Left lobe of liver (tissue), 2 donors: ENCODE data around the gene USP7. TPM values are rescaled to one million over a fixed set of nuclear protein-coding genes. Genes with fewer than 3 reads are reported as not detected.
A peak's percentile ranks its signal among the peaks of the same experiment; 100 is the strongest.

Source experiments
- ATAC-seq: fragments of 200-7000 bp; cut with Tn5 transposase; one replicate; pipeline ENCODE4 v1.9.1; 2020; ENCODE audit warnings: mild to moderate bottlenecking, moderate library complexity
- DNase-seq: peaks from one replicate; pipeline ENCODE4 v3.0.0-alpha.2; 2020; ENCODE audit warnings: low spot score
- total RNA-seq: library from RNA; stranded (reverse); gene quantifications from one replicate; pipeline ENCODE4 v1.2.1, GENCODE V29; 2021
- donor health status: DM: no; HTN: no; CAD: no; lungs with moderate emphysema.
- donor health status: DM: no; HTN: yes; CAD: no.

Gene USP7
- total RNA-seq, 1 donor from 2014 or later = 44.3 TPM

DNA sequence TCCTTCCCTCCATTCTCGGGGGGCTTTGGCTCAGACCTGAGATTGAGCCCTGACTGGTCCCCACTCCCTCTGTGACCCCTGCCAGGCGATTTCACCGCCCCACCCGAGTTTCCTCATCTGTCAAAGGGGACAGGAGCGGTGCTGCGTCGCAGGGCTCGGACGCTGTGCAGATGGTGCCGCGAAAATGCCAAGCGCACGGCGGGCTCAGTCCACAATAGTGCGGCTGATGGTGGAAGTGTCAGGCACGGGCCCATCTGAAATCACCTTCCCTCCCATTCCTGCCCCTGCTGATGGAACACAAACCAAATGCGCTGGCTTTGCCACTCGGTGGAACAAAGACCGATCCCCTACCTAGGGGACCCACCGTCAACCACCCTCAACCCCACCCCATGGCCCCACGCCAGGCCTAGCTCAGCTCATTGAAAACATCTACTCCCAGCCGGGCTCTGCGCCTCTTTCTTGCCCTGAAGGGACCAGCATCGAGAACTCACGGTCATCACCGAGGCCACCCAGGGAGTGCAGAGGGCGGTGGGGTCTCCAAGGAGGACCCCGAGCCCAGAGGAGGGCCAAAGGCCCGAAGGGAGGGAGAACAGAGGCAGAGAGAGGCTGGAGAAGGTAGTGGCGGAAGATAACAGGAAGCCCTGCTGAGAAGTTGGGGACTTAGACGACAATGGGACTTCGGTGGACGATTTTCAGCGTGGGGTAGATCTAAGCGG, 96.3 kb downstream of the USP7 start:
- ATAC-seq (no peak), DNase-seq (peak; percentile 73)

DNA sequence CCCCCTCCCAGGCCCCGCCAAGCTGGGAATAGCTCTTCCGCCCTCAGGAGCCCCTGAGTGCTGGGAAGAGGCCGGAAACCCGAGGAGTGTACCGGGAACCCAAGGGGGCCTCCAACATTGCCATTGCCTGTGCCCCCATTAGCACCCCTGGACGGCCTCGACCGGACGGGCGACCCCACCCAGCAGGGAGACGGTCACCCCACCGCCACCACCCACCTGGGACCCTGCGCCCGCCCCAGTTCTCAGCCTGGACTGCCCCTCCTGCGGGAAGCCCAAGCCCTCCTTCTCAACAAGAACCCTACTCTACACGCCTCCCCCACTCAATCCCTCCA, 96.9 kb downstream of the USP7 start:
- ATAC-seq (no peak), DNase-seq (no peak)

DNA sequence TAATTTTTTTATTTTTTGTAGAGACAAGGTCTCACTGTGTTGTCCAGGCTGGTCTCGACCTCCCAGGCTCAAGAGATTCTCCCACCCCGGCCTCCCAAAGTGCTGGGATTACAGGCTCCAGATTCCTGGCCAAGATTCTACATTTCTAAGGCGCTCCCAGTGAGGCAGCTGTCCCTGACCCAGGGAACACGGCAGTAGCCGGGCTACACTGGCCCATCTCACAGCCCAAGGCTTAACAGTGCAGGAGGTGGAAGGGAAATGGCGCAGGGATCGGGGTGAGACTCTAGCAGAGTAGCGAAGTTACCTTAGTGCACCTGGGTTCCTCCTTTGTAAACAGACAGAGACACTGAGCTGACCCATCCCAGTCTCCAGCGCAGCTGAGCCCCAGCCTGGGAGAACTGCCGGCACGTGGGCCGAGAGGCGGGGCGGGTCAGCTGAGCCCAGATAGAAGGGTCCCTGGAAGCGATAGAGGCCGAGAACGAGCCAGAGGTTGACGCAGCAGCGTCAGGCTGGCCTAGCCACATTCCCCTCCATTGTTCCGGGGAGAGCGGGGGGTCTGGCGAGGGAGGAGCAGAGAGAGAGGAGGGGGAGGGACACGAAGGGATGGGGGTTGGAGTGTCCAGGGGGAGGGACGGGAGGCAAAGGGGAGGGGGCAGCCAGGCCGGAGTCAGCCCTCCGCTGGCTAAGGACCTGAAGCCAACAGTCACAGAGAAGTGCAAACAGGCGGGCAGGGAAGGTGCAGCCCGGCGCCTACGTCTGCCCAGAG, 97.4 kb downstream of the USP7 start:
- DNase-seq = peak; percentile 77
- ATAC-seq = peak; percentile 6

DNA sequence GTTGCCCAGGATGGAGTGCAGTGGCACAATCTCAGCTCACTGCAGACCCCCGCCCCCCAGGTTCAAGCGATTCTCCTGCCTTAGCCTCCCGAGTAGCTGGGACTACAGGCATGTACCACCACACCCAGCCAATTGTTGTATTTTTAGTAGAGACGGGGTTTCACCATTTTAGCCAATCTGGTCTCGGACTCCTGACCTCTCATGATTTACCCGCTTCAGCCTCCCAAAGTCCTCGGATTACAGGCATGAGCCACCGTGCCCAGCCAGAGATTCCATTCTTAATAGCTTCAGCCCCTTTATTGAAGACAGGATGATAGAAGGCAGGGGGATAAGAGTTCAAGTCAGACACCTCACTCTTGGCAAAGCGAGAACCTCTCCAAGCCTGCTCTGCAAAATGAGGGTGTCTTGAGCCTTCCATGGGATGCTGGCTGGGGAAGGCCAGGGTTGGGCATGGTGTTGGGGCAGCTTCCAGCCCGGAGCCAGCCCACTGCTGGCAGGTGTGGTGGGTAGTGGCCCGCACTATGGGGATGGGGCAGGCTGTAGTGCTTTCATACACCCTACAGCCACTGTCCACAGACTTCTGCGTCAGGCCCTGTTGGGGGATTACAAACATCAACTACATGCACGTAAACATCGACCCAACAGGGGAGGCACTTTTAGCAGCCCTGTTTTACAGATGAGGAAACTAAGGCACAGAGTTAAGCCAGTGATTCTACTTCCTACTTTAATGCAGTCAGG, 98.4 kb downstream of the USP7 start:
- ATAC-seq (no peak), DNase-seq (no peak)

DNA sequence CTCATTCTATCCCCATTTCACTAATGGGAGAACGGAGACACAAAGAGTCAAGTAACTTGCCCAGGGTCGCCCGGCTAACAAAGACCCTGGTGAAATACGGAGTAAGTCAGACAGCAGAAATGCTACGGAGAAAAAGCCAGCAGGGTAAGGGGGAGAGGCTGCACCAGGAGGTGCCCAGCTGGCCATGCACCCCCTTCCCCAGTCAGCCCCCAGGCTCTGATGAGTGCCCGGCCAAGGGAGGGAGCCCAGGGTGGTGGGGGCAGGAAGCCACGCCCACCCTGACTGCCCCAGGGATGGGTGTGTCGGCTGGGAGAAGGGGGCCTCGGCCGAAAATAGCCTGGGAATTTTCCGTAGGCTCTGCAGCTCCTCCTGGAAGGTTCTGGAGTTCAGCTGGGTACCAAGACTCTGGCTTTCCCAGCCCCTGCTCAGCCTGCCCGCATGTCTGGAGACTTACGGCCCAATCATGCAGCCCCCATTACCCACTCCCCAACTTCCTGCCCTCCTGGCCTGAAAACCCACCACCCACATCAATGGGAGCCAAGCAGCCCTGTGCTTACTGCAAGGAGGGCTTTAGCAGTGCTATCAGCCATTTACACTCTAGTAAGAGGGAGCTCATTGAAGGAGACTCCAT, 99.1 kb downstream of the USP7 start:
- no peak for ATAC-seq
- DNase-seq = no peak

DNA sequence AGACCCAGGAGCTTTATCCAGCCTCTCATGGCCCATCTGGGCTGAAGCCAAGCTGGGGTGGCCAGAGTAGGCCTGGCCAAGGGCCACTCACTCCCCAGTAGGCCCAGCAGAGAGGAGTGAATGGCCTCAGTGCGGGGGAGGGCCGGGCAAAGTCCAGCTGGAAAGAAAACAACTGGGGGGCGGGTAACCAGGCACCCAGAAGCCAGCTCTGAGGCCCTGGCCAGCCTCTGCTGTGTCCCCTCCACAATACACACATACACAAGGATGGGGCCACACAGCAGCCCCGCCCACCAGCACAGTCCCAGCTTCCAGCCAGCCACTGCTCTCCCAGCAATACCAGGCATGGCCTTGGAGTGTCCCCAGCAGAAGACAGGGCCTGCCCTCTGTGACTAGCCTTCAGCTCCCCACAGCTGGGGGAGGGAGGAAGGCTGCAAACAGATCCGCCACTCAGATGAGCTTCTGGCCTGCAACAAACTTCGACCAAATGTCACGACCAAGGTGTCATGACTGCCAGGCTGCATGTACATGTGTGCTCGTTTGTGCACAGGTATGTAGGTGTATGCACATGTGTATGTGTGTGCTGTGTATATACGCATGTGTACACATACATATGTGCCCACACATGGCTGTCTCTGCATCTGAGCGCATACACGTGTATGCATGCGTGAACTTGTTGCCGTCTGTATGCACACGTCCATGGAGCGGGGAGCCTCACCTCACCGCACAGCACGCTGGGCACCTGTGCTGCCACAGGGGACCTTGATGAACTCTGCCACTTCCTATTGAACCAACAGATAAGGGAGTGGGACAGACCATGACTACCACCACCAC, 99.9 kb downstream of the USP7 start:
- DNase-seq (peak; percentile 99), ATAC-seq (peak; percentile 69)

DNA sequence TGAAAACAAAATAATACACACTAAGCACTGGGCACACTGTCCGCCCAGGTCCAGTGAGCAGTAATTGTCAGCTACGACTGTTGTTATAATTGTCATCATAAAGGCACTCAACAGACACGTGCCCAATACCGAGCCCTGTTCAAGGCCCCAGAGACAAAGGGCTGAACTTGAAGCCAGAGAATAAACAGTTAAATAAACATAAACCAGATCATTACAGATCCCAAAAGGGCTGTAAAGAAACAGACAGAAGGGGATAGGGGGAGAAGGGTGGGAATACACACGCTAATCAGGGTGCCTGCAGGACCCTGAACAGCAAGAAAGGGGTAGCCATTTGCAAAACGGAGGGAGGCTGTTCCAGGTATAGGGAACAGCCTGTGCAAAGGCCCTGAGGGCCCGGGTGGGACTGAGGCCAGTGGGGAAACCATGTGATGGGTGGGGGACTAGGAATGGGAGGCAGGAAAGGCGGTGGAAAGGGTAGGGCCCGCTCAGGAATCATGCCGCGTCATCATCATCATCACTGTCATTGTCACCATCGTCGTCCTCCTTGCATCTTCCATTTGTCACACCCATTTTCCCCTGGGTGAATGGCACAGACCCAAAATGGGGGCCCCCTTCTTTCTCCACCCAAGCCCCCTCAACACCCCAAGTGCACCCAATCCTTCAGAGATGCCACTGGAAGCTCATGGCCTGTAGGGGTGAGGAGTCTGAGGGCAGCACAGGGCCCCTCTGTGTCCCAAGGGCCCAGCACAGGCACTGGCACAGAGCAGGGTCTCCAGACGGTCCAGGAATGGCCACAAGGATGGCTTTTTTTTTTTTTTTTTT, 101.2 kb downstream of the USP7 start:
- DNase-seq (no peak), ATAC-seq (no peak)

DNA sequence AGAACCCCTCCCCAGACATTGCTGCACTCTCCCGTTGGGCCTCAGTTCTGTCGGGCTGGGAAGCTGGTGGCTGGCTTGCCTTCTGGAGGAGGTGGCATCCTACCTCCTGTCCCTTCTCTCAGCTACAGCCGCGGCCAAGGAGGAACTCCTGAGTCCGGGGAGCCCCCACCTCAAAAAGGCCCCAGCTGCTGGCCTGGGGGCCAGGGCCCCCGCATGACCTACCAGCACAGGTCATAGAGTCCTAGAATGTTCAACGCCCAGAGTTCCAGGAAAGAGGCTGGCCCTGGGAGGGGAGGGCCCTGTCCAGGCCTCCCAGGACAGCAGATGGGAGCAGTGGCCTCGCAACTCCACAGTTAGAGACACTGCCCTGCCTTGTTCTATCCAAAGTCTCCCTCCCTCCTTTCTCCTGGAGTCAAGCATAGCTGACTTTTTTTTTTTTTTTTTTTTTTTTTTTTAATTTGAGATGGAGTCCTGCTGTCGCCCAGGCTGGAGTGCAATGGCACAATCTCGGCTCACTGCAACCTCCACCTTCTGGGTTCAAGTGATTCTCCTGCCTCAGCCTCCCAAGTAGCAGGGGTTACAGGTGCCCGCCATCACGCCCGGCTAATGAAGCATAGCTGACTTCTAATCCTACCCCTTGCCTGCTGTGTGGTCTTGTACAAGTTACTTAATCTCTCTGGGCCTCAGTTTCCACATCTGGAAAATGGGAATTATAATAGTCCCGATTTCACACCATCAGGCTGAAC, 102.0 kb downstream of the USP7 start:
- peak; percentile 72 for DNase-seq
- peak; percentile 34 for ATAC-seq

DNA sequence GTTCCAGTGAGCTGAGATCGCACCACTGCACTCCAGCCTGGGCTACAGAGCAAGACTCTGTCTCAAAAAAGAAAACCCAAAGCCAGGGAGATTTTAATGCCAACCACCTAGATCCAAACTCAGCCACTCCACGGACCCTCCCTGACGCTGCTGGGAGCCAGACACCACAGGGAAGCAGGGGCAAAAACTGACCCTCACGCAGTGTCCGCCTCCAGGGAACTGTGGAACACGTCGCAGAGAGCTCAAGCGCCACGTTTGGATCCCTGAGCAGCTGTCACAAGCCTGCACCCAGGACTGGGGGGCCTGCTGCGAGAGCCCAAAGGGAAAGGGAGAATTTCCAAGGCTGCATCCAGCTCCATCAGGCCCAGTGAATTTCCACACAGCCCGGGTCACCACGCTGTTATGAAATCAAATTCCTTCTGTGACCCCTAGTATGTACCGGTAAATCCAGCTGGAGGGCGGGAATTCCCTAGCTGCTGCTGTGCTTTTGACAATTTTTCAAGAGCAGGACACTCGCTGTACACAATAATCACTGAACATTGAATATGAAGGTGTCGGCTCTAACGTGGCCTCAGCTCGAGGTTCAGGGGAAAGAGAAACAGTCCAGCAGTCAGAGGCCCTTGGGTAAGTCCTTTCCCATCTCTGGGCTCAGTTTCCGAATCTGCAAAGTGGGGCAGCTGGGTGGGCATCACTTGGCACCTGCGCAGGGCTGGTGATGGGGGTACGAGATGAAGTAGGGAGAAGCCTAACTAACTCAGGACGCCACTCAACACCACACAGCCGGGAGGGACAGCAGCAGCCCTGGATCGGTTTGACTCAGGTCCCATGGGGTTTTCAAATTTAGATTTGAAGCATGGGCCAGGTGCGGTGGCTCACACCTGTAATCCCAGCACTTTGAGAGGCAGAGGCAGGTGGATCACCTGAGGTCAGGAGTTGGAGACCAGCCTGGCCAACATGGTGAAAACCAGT, 103.5 kb downstream of the USP7 start:
- DNase-seq (peak; percentile 82), ATAC-seq (peak; percentile 18)

DNA sequence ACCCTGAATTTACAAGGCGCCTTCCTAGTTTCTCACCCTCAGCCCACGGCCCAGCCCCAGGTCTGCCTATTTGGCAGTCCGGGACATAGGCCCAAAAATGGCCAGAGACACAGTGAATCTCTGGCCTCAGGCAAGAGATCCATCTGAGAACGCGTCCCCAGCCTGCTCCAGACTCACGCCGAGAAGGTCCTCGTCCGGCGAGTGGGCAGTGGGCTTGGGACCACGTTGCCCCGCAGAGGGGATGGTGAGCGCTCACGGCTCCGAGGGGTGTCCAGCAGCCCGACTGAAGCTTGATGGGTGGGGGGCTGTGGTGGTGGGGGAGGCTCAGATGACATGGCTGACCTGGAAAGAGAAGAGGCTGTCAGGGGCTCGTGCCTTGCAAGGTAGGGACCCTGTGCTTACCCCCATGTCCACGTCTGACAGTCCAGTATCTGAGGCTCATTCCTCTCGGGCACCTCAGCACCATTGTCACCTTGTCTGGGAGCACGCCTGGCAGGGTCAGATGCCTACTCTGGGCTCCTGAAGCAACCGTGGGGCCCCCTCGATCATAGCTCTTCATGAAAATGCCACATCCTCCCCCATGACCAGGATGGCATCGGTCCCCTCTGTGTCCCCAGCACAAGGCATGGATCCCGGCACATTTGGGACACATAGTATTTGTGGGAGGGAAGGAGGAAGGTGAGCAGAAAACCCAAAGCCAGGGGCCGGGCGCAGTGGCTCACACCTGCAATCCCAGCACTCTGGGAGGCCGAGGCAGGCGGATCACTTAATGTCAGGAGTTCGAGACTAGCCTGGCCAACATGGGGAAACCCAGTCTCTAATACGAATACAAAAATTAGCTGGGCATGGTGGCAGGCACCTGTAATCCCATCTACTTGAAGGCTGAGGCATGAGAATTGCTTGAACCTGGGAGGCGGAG, 104.5 kb downstream of the USP7 start:
- ATAC-seq (no peak), DNase-seq (no peak)

DNA sequence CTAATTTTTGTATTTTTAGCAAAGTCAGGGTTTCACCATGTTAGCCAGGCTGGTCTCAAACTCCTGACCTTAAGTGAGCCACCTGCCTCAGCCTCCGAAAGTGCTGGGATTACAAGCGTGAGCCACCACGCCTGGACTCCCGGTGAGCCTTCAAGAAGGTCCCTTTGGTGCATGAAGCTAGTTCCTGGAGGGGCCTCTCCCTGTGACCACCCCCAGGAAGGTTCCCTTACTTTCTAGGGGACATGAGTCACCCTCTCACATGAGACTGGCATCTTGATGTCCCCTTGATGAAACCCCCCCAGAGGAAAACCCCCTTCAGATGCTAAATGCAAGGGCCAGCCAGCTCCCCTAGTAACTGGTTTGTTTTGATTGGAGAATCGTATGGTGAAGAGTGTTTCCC, 107.7 kb downstream of the USP7 start:
- no peak for DNase-seq
- ATAC-seq = no peak

DNA sequence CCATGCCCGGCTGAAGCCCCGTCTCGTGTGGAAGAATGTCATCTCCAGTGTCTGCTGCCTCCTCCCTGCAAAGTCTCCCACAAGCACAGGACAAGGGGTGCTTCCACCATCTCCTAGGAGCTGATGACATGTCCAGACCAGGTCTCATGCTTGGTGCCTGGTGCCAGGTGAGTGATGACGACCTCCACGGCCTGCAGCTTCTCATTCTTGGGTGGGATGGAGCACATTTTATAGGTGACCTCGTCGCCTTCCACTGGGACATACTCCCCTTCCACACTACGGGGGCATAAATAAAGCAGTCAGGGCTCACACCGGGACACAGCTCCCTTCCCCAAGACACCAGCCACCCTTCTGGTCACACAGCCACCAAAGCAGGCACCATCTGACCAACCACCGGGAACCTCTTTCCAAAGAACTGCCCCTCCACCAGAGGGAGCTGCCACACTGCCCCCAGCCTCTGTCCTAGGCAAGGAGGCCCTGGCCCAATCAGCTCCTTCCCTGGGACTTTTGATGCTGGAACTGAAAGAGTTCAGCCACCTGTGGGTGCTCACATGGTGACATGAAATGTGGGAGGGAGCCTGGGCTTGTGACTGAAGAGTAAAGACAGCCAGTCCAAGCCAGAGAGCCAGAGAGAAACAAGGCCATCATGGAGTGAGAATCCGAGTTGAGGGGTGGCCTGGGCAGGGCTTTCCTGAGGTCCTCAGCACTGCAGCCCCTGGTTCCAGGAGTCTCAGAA, 108.5 kb downstream of the USP7 start:
- DNase-seq = no peak
- ATAC-seq = no peak

DNA sequence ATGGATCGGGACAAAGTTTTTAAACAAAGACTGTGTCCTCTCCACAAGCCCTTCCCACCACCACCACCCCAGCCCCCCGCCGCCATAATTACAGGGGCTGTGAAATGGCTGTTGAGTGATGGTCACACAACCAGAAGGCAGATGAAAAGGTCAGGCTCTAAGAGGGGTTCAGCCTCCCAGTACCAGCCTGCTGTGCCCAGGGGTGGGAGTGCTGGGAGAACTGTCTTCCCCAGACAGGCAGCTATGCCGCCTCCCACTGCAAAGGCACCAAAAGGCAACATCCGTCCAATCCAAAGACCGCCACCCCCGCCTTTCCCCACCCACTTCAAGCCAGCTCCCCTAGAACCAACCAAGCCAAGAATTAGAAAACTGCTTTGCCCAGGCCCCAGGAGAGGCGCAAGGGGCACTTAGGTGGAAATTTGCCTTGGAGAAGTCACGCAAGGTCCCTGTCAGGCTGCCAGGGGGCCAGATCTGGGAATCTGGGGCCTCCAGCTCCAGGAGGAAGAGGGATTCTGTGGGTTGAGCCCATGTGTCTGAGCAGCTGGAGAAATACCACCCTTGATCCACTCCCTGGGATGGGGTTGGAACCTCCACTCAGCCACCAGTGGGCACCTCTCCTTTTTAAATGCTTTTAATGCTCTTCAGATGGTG, 109.3 kb downstream of the USP7 start:
- DNase-seq = no peak
- ATAC-seq = no peak

DNA sequence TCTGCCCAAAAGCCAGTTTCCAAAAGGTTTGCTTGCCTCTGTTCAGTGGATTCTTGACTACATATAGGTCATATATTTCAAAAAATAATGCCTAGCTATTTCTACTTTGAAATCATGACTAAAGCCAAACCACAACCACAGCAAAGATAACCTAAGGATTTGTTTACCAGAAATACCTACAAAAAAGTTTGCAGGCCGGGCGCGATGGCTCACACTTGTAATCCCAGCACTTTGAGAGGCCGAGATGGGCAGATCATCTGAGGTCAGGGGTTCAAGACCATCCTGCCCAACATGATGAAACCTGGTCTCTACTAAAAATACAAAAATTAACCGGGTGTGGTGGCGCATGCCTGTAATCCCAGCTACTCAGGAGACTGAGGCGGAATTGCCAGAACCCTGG, 110.1 kb downstream of the USP7 start:
- no peak for ATAC-seq
- DNase-seq = no peak

DNA sequence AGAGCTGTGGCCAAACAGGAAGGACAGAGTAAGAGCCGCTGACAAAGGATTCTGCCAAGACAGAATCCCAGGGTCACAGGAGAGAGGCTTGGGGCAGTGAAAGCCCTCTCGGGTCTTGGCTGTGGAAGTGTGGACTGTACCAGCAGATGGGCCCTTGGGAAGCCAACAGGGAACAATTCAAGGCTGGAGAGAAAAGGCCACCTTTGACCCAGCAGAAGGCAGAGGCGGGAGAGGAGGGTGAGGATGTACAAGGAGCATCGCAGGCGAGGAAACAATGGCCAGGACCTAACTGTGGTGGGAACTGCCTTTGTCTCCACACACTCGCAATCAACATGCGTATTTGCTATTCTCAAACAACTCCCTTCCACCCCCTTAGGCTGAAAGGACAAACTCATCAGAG, 110.6 kb downstream of the USP7 start:
- no peak for ATAC-seq
- DNase-seq = no peak

DNA sequence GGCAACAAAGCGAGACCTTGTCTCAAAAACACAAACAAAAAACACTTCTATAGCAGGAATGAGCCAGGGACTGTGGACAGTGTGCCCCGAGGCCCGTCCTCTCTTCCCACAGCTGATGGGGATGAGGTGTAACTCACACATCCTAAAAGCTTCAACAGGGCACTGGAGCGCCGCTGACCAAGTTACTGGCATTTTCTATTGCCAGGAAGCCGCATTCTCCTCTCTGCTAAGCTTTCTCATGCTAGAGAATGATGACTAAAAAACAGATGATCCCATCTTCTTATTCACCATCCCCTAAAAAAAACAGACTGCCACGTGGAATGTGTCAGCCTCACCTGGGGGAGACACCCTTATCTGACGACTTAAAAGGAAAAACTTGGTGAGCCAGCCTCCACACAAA, 111.2 kb downstream of the USP7 start:
- DNase-seq (no peak), ATAC-seq (no peak)
